Spinal cord (tissue), 10 donors: ENCODE measurements around the gene ADRA2B. TPM values are rescaled to one million over a fixed set of nuclear protein-coding genes. Genes with fewer than 3 reads are reported as not detected.

ENCODE experiments used
- DNase-seq, 6 donors: peaks; one replicate each; pipeline versions ENCODE4 v3.0.0 to v3.0.0-alpha.2; 2013 to 2015; ENCODE audit warnings: low spot score in 6 of 6, low read depth in 4 of 6
- H3K27ac ChIP-seq: one replicate; pipeline ENCODE4 v1.5.1; 2013; ENCODE audit warnings: low read depth, low read length, control low read depth
- H3K27me3 ChIP-seq: one replicate; pipeline ENCODE4 v1.6.1; 2013; ENCODE audit warnings: low read length; ENCODE audit not compliant: control insufficient read depth, insufficient read depth
- H3K36me3 ChIP-seq: one replicate; pipeline ENCODE4 v1.6.1; 2013; ENCODE audit warnings: low read length; ENCODE audit not compliant: control insufficient read depth, insufficient read depth
- H3K4me1 ChIP-seq: one replicate; pipeline ENCODE4 v1.6.1; 2013; ENCODE audit warnings: low read length; ENCODE audit not compliant: control insufficient read depth, insufficient read depth
- H3K4me3 ChIP-seq: one replicate; pipeline ENCODE4 v1.5.1; 2013; ENCODE audit warnings: low read depth, low read length, control low read depth
- H3K9me3 ChIP-seq: one replicate; pipeline ENCODE4 v1.6.1; 2013; ENCODE audit warnings: low read length; ENCODE audit not compliant: control insufficient read depth, insufficient read depth
- WGBS: methylation state at CpG from one replicate; pipeline ENCODE4 v1.1.5; 2013; ENCODE audit warnings: missing lambda C conversion rate; ENCODE audit not compliant: insufficient coverage; 5-methylcytosine and 5-hydroxymethylcytosine counted together
- polyA plus RNA-seq, 2 donors: library from polyadenylated mRNA; unstranded; fragments of 120-200 nt; gene quantifications; one replicate each; pipeline ENCODE4 v1.2.1, GENCODE V29; 2013; ENCODE audit not compliant: insufficient read length in 2 of 2
- total RNA-seq, 2 donors: library from RNA; depleted of rRNA in 1 of 2; stranded (reverse); fragments of 120-200 nt in 1 of 2; fragments of >200 nt in 1 of 2; gene quantifications; one replicate each; pipeline versions ENCODE4 v1.2.3 to v1.2.4, GENCODE V29; 2013 to 2014
- donor health status: healthy.

ADRA2B gene
- total and polyA plus RNA-seq, 4 donors, result 0.25 to 0.88 (median 0.61) TPM

DNA sequence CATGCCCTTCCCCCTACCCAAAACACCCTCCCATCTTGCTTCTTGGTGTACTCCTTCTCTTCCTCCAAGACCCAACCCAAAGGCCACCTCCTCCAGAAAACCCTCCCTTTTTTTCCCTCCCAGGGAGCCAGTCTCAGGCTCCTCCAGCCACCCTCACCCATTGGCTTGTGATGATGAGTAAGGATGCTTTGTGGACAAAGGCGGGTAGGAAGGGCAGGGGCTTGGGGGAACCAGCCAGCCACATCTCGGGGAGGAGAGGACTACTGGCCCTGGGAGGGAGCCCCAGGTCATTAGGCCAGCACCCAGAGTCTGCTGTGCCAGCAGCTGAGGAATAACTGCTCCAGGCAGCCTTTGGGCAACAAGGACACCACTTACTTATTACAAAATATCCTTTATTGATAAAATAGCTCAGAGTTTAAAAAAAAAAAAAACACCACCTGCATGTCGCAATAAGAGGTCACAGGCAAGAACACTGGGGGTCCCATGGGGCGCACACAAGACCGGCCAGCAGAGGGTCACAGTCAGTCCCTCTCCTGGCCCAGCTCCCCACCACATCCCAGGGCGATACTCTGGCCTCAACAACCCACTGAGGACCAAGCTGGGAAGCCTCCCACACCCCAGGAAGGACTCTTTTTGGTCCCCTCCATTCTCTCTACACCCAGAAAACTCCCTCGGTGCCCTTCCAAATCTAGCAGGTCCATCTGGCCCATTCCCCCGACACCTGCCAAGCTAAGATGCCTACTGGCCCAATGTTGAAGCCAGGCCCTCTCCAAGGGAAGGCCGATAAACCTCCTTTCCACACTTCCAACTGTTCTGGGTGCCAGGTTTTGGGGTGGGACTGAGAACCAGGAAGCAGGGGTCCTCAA, 3.6 kb downstream of the ADRA2B start:
- 86% methylated on average over 7 of the region's 9 CpGs for WGBS
- Histone ChIP-seq H3K4me3 (no peak overlapping the region), H3K36me3 (no peaks in the 10 kb centered on the region), H3K27me3 (peaks cover 20% of the 10 kb centered on the region), H3K27ac (no peak overlapping the region), H3K4me1 (peaks cover 21% of the 10 kb centered on the region), H3K9me3 (no peaks in the 10 kb centered on the region)
- DNase-seq, result no peak

- H3K4me1 ChIP-seq, result peaks cover 14% of the 10 kb centered on the region
- H3K9me3 ChIP-seq, result no peaks in the 10 kb centered on the region
- H3K27me3 ChIP-seq, result peaks cover 14% of the 10 kb centered on the region
- H3K4me3 ChIP-seq, result no peak overlapping the region
- 83% methylated on average over 5 of the region's 7 CpGs for WGBS
- DNase-seq, result no peak
- no peaks in the 10 kb centered on the region for H3K36me3 ChIP-seq
- no peak overlapping the region for H3K27ac ChIP-seq
Observed at GRCh38 chr2:96111823-96112500, 4.4 kb downstream of the ADRA2B start.

DNA sequence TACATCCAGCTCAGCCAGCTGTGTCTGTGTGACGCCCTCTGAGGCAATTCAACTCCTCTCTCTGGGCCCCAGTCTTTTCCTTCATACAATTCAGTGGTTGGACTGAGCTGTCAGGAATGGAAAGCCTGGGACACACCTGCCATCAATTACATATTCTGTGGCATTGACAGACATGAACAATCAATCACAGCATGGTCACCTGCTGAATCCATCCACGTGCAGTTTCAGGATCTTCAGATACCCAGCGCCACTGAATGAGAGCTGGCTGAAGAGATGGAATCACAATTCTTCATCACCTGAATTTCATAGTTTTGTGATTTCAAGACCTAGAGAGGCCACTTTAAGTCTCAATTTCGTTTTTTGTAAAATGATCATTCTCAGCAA, 5.1 kb downstream of the ADRA2B start:
- no peak for DNase-seq
- 80% methylated on average over 4 of the region's 4 CpGs for WGBS
- Histone ChIP-seq H3K4me3 (no peak overlapping the region), H3K4me1 (peaks cover 14% of the 10 kb centered on the region), H3K27me3 (peaks cover 13% of the 10 kb centered on the region), H3K36me3 (no peaks in the 10 kb centered on the region), H3K9me3 (no peaks in the 10 kb centered on the region), H3K27ac (no peak overlapping the region)

DNA sequence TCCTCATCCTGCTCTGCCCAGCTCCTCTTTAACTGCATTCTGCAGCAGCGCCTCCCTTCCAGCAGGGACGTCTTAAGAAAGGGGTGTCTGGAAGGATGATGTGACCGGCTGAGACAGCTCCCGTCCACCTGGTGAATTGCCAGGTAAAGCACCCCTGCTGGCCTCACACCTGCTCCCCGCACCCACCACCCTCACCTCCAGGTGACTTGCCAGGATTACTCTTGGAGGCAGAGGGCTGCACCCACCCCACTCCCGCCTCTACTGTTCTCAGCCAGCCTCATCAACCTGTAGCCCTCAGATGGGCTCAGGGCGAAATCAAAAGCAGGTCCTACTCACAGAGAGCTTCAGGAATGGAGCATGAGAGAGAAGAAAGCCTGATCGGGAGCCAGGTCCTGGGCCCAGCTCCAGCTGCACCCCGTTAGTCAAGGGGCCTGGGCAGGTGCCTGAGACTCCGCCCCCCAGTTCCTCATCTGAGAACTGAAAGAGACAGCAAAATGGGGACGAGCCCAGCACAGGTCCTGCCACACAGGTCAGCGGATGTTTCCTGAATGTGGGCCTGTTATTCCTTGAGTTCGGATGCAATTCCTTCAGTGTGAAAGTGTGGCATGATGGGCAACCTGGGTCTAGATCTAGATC, 5.6 kb downstream of the ADRA2B start:
- Histone ChIP-seq H3K27ac (no peak overlapping the region), H3K9me3 (no peaks in the 10 kb centered on the region), H3K36me3 (no peaks in the 10 kb centered on the region), H3K4me3 (no peak overlapping the region), H3K4me1 (peaks cover 14% of the 10 kb centered on the region), H3K27me3 (peaks cover 7% of the 10 kb centered on the region)
- WGBS, result 85% methylated on average over 9 of the region's 13 CpGs
- no peak for DNase-seq

DNA sequence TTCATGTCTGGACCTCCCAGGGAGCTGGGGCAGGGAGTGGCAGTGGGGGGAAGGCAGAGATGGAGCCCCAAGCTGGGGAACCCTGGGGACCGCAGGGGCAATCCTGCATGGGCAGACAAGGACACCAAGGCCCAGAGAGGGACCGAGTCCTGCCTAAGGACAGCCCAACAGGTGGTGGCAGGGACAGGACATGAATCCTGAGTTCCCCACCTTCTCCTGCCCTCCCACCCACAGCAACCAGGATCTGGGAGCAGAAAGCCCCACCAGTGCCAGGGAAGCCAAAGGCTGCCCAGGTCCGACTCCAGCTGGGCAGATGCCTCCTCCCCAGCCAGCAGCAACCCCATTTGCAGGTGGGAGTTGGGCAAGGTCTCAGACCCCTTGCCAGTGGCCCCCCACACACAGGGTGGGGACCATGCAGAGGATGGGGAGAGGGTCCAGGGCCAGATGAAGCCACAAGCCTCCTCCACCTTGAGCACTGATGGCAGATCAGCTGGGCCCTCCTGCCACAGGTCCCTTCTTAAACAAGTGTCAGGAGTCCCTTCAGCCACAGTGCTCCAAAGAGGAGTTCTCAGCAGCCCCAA, 6.3 kb downstream of the ADRA2B start:
- Histone ChIP-seq H3K4me1 (peaks cover 14% of the 10 kb centered on the region), H3K27ac (no peak overlapping the region), H3K4me3 (no peak overlapping the region), H3K27me3 (peaks cover under 1% of the 10 kb centered on the region), H3K9me3 (peaks cover under 1% of the 10 kb centered on the region), H3K36me3 (no peaks in the 10 kb centered on the region)
- 100% methylated on average over 1 of the region's 3 CpGs for WGBS
- no peak for DNase-seq

- 46% methylated on average over 2 of the region's 3 CpGs for WGBS
- peaks cover 3% of the 10 kb centered on the region for H3K9me3 ChIP-seq
- no peaks in the 10 kb centered on the region for H3K27me3 ChIP-seq
- no peak for DNase-seq
- H3K4me3 ChIP-seq, result no peak overlapping the region
- H3K36me3 ChIP-seq, result no peaks in the 10 kb centered on the region
- peaks cover 16% of the 10 kb centered on the region for H3K4me1 ChIP-seq
- peak overlapping the region; percentile 64 for H3K27ac ChIP-seq
Observed at GRCh38 chr2:96109361-96109680, 7.0 kb downstream of the ADRA2B start.

DNA sequence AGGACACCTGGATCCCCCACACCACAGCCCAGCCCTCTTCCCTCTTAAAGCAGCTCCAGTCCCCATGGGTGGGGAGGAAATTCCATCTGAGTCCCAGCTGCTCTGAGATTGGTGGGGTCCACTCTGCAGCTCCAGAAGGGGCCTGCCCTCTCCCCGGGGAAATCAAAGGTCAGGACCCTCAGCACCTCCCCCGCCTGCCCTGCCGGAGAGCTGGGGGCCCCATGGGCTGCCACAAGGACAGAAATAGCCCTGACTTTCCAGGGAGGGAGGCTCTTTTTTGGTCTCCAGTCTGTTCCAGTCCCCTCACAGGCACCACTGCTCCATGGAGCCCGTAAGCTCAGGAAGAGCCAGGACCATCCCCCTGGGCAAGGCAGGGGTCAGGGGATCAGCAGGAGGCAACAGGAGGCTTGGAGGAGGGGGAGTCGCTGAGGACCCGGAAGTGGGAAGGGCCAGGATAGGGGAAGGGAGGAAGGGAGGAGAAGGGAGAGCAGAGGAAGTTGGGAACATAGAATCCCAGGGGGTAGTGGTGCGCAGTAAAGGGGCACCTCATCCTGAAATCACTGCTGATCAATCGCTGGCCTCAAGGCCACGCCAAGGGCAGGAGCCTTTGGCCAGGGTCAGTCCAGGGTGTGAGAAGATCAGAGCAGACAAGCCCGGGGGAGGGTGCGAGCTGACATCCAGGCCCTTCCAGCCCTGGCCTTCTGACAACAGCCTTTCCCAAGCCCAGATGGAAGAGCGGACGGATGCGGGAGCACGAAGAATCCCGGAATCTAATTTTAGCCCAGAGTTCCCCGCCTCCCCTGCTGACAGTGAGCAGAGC, 7.6 kb downstream of the ADRA2B start:
- Histone ChIP-seq H3K36me3 (no peaks in the 10 kb centered on the region), H3K4me3 (no peak overlapping the region), H3K27ac (peak overlapping the region; percentile 64), H3K4me1 (peaks cover 18% of the 10 kb centered on the region), H3K27me3 (no peaks in the 10 kb centered on the region), H3K9me3 (peaks cover 3% of the 10 kb centered on the region)
- 41% methylated on average over 16 of the region's 17 CpGs for WGBS
- DNase-seq, result peak in 1 of 6 donors; percentile 47

DNA sequence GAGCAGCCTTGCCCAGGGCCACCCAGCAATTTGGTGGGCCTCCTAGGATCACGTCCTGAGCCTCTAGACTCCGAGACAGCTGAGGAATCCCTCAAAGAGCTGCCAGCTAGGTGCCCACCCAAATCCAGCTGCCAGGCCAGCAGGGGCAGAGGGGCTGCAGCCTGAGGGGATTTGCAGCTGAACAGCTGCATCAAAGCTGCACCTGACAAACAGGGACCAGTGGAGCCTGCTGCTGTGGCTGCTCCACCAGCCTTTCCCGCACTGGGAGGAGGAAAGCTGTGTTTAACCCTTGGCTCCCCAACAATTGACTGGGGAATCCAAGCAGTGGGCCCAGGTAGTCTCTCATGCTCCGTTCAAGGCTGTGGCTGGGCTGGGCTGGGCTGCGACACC, 8.2 kb downstream of the ADRA2B start:
- Histone ChIP-seq H3K36me3 (no peaks in the 10 kb centered on the region), H3K9me3 (peaks cover 3% of the 10 kb centered on the region), H3K4me3 (no peak overlapping the region), H3K27me3 (no peaks in the 10 kb centered on the region), H3K27ac (no peak overlapping the region), H3K4me1 (peaks cover 18% of the 10 kb centered on the region)
- DNase-seq, result no peak
- whole genome bisulfite sequencing, result 35% methylated on average over 3 of the region's 5 CpGs

- Histone ChIP-seq H3K9me3 (peaks cover 3% of the 10 kb centered on the region), H3K4me3 (no peak overlapping the region), H3K27me3 (no peaks in the 10 kb centered on the region), H3K27ac (no peak overlapping the region), H3K36me3 (no peaks in the 10 kb centered on the region), H3K4me1 (peaks cover 18% of the 10 kb centered on the region)
- WGBS, result 100% methylated on average over 1 of the region's 3 CpGs
- no peak for DNase-seq
Observed at GRCh38 chr2:96107708-96108065, 8.7 kb downstream of the ADRA2B start.
